Neural crest cell (in vitro differentiated cells): ENCODE data around the gene ATP11A. TPM values are rescaled to one million over a fixed set of nuclear protein-coding genes. Genes with fewer than 3 reads are reported as not detected.
"Not testable (repeated sequence)": the region's sequence is repeated elsewhere in the genome, so short reads cannot be mapped to it uniquely, and the experiment has no call there.

Experiments used
- DNase-seq: peaks from one replicate; pipeline ENCODE4 v3.0.0; 2021; ENCODE audit warnings: low read depth, mixed read lengths, low spot score
- H3K27ac Mint-ChIP-seq: one replicate; pipeline ENCODE4 v1.8.0; 2021; ENCODE audit warnings: mild to moderate bottlenecking, mixed read lengths; ENCODE audit not compliant: unreplicated experiment
- H3K27me3 Mint-ChIP-seq: 2 replicates; pipeline ENCODE4 v1.8.0; 2021; ENCODE audit warnings: low read depth, mild to moderate bottlenecking, mixed read lengths
- H3K36me3 Mint-ChIP-seq: 2 replicates; pipeline ENCODE4 v1.8.0; 2021; ENCODE audit warnings: low read depth, mild to moderate bottlenecking, mixed read lengths
- H3K4me1 Mint-ChIP-seq: 2 replicates; pipeline ENCODE4 v1.8.0; 2021; ENCODE audit warnings: mixed read lengths
- H3K4me3 Mint-ChIP-seq: one replicate; pipeline ENCODE4 v1.8.0; 2021; ENCODE audit warnings: mild to moderate bottlenecking, mixed read lengths
- H3K9me3 Mint-ChIP-seq: 2 replicates; pipeline ENCODE4 v1.8.0; 2021; ENCODE audit warnings: mixed read lengths
- total RNA-seq: library from RNA; stranded (reverse); gene quantifications from 2 replicates; pipeline ENCODE4 v1.2.1, GENCODE V29; 2021
- TF ChIP-seq, protein P1 (sequence below): fragments of 200-600 bp; sonication (generic); conservative IDR thresholded peaks from 2 replicates; pipeline ENCODE4 v1.5.0; 2021; ENCODE audit warnings: antibody characterized with exemption, mild to moderate bottlenecking

ATP11A gene
- total RNA-seq, 1 donor from 2014 or later, result 97.4 TPM

DNA sequence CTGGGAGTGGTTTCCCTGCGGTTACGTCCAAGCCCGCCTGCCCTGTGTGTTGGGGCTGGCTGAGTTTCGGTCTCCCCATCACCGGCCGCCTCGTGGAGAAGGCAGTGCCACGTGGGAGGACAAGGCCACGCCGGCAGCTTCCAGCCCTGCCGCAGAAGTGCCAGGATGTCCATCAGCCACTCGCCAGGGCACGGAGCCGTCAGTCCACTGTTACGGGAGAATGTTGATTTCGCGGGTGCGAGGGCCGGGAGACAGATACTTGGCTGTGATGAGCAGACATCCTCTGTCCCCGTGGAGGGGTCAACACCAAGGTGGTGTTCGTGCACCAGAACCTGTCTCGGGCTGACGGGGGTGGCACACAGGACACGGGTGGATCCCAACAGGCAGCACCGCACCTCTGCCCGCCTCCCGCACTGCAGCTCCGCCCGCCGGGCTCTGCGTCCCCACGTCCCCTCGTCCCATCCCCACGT is 192.8 kb downstream of the ATP11A start:
- no peak for DNase-seq
- TF ChIP-seq, protein P1, sequence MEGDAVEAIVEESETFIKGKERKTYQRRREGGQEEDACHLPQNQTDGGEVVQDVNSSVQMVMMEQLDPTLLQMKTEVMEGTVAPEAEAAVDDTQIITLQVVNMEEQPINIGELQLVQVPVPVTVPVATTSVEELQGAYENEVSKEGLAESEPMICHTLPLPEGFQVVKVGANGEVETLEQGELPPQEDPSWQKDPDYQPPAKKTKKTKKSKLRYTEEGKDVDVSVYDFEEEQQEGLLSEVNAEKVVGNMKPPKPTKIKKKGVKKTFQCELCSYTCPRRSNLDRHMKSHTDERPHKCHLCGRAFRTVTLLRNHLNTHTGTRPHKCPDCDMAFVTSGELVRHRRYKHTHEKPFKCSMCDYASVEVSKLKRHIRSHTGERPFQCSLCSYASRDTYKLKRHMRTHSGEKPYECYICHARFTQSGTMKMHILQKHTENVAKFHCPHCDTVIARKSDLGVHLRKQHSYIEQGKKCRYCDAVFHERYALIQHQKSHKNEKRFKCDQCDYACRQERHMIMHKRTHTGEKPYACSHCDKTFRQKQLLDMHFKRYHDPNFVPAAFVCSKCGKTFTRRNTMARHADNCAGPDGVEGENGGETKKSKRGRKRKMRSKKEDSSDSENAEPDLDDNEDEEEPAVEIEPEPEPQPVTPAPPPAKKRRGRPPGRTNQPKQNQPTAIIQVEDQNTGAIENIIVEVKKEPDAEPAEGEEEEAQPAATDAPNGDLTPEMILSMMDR, result no peak
- Mint-ChIP-seq H3K36me3 (no peaks in the 10 kb centered on the region), H3K4me3 (no peak overlapping the region), H3K9me3 (no peaks in the 10 kb centered on the region), H3K27me3 (peaks cover 3% of the 10 kb centered on the region), H3K27ac (no peak overlapping the region), H3K4me1 (peaks cover 14% of the 10 kb centered on the region)

DNA sequence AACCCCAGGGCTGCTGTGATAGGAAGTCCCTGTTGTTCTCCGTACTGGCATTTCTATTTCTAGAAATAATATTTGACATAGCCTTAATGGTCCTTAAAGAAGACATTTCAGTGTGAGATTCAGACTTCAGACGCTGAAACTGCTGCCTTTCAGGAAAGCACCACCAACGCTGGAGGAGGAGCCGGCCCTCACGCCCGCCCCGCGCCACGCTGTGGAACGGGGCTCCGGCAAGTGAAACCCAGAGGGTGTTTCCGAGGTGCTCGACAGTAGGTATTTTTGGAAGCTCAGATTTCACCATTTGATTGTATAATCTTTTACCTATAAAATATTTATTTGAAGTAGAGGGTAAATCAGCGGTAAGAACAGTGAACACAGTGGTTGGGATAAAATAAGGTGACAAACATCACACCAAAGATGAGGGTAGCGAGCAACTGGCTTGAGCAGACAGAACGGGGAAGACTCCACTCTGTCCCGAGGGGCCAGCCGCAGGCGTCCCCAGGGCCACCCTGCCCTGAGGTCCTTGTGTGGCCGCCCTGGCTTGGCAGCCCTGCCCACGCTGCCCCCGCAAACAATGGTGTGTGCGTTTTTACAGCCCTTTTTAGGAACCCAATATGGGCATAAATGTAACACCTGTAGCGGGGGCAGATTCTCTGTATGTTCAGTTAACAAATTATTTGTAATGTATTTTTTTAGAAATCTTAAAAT is 193.6 kb downstream of the ATP11A start:
- peaks cover 18% of the 10 kb centered on the region for H3K4me1 Mint-ChIP-seq
- peaks cover 3% of the 10 kb centered on the region for H3K27me3 Mint-ChIP-seq
- no peak overlapping the region for H3K27ac Mint-ChIP-seq
- H3K36me3 Mint-ChIP-seq, result no peaks in the 10 kb centered on the region
- H3K4me3 Mint-ChIP-seq, result no peak overlapping the region
- TF ChIP-seq, protein P1, result no peak
- no peak for DNase-seq
- no peaks in the 10 kb centered on the region for H3K9me3 Mint-ChIP-seq

DNA sequence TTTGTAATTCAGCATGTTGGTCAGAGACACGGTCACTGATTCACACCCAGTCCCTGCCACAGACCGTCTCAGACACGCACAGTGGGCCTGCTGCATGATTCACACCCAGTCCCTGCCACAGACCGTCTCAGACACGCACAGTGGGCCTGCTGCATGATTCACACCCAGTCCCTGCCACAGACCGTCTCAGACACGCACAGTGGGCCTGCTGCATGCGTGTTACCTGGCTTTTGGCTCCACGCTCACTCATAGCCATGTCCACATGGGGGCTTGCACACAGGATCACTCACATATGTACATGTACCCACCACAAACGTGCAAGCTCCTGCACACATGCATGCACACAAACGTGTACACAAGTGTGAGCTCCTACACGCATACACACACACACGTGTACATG is 194.9 kb downstream of the ATP11A start:
- not testable (repeated sequence) for H3K9me3 Mint-ChIP-seq, H3K4me3 Mint-ChIP-seq, H3K27me3 Mint-ChIP-seq, DNase-seq, H3K36me3 Mint-ChIP-seq, H3K27ac Mint-ChIP-seq
- H3K4me1 Mint-ChIP-seq, result peaks cover 18% of the 10 kb centered on the region

DNA sequence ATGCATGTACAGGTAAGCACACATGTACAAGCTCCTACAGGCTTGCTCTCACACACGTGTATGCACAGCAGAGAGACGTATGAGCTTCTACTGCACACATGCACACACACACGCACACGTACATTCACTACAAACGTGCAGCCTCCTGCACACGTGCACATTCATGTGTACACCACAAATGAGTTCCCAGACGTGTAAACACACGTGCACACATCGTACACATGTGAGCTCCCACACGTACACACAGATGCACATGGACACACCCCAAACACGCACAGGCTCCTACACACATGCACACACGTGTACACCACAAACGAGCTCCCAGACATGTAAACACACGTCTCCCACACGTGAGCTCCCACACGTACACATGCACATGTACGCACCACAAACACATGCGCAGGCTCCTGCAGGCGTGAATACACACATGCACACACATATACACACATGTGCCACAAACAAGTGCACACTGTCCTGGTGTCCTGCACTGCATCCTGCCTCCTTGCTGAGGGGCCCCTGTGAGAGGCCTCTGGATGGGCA is 195.5 kb downstream of the ATP11A start:
- H3K27ac Mint-ChIP-seq, result no peak overlapping the region
- H3K9me3 Mint-ChIP-seq, result no peaks in the 10 kb centered on the region
- peaks cover 3% of the 10 kb centered on the region for H3K27me3 Mint-ChIP-seq
- H3K4me3 Mint-ChIP-seq, result no peak overlapping the region
- no peak for DNase-seq
- no peaks in the 10 kb centered on the region for H3K36me3 Mint-ChIP-seq
- peaks cover 18% of the 10 kb centered on the region for H3K4me1 Mint-ChIP-seq
- TF ChIP-seq, protein P1, result no peak

DNA sequence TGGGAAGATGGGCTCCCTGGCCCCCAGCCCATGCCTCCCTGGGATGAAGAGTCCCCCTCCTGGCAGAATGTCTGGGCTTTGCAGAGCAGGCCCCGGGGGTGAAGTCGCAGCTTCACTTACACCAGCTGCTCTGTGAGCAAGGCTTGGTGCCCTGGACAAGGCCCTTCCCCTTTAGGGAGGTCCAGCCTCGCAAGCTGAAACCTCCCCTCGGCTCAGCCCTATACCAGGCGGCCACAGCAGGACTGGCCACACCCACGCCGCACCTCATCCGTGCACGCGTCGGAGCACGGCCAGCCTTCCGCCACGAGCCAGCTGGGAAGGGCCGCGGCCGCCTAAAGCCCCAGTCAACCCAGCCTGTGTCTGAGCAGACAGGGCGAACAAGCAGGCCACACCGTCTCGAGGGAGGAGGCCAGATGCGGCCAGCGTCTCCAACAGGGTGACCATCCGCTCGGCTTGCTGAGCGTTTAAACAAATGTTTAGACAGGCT is 196.0 kb downstream of the ATP11A start:
- H3K9me3 Mint-ChIP-seq, result no peaks in the 10 kb centered on the region
- no peaks in the 10 kb centered on the region for H3K36me3 Mint-ChIP-seq
- H3K27ac Mint-ChIP-seq, result no peak overlapping the region
- H3K27me3 Mint-ChIP-seq, result peaks cover 3% of the 10 kb centered on the region
- TF ChIP-seq, protein P1, result no peak
- DNase-seq, result peak; percentile 72
- peak overlapping the region; percentile 83 for H3K4me3 Mint-ChIP-seq
- H3K4me1 Mint-ChIP-seq, result peaks cover 18% of the 10 kb centered on the region

DNA sequence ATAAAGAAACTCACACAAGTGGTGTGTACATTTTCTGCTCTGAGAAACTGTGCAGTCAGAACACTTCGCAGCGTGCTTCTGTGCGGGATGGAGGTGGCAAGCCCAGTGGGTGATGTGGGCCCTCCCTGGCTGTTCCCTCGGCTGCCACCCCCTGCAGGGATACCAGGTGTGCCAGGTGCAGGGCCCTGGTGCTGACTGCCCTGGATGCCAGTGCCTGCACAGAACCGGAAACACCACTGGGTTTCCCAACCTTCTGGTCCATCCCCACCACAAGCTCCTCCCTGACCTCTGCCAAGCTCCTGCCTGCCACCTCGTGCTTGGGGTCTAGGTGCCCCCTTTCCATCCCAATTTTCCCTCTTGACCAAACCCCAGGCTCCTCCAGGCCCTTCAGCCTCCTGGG is 197.3 kb downstream of the ATP11A start:
- Mint-ChIP-seq H3K4me3 (peak overlapping the region; percentile 44), H3K4me1 (peaks cover 30% of the 10 kb centered on the region), H3K27ac (no peak overlapping the region), H3K9me3 (no peaks in the 10 kb centered on the region), H3K36me3 (no peaks in the 10 kb centered on the region), H3K27me3 (peaks cover 15% of the 10 kb centered on the region)
- no peak for DNase-seq
- TF ChIP-seq, protein P1, result no peak
